Activated CD4-positive, alpha-beta T cell treated with anti-CD3 and anti-CD28 coated beads, Interleukin-2, amount 50 U/mL, for 24 hours (primary cell): Measurements from ENCODE around the gene PDE2A.
A peak's percentile ranks its signal among the peaks of the same experiment; 100 is the strongest.

Source experiments
- DNase-seq, 2 donors: peaks; one replicate each; pipeline ENCODE4 v3.0.0-alpha.2; 2020; ENCODE audit warnings: low read depth in 1 of 2, low spot score in 1 of 2

PDE2A gene

GRCh38 chr11:72658989-72659640 lies 15.1 kb downstream of the PDE2A start:
- no peak for DNase-seq

DNA sequence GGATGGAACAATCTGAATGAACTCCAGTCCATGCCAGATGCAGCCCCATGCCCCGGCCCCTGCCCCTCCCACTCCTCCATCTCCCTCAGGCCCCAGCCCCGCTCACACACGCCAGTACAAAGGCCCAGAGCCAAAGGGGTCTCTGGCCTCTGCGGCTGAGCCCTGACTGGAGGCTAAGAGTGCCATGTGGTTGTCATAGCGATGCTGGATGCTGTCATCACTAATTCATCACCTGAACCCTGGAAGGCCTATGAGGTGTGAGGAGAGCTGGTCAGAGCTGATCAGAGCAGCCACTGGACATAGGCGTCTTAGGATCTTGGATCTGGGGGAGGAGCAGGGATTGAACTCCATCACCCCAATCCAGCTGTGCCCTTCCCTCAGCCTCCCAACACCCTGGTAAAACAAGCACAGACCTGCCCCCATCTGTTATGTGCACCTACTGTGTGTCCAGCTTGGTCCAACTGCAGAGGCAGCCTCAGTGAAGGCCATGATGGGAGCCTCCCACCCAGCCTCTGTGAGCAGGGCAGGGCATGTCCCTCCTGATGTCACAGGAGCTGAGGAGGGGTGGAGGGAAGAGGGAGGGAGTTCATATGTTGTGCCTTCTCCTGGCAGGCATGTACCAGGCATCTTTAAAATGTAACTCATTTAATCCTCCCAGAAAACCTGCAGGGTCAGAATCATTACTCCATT lies 16.7 kb downstream of the PDE2A start:
- DNase-seq = no peak

GRCh38 chr11:72655896-72656464 lies 18.2 kb downstream of the PDE2A start:
- DNase-seq = no peak

DNA sequence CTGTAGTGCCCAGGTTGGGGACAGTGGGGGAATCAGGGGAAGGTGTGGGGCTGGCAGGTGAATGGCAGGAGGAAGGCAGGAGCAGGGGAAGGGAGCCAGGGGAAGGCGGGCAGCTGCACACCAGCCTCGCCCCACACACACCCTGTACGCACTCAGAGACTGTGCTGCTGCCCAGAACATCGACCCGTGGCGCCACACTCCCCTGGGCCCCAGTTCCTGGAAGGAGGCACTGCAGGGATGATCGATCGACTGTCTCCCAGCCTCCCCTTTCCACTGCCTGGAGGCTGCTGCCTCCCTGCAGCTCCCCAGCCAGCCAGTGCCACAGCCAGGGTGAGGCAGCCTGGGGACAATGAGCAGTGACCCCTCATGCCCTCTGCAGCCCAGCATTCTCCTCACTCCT lies 19.2 kb downstream of the PDE2A start:
- DNase-seq = no peak

- no peak for DNase-seq
These were observed 20.6 kb downstream of the PDE2A start for GRCh38 chr11:72653649-72654048.

- DNase-seq = no peak
These were observed 21.2 kb downstream of the PDE2A start for GRCh38 chr11:72652873-72653630.

GRCh38 chr11:72652133-72652532 lies 22.1 kb downstream of the PDE2A start:
- DNase-seq = no peak

DNA sequence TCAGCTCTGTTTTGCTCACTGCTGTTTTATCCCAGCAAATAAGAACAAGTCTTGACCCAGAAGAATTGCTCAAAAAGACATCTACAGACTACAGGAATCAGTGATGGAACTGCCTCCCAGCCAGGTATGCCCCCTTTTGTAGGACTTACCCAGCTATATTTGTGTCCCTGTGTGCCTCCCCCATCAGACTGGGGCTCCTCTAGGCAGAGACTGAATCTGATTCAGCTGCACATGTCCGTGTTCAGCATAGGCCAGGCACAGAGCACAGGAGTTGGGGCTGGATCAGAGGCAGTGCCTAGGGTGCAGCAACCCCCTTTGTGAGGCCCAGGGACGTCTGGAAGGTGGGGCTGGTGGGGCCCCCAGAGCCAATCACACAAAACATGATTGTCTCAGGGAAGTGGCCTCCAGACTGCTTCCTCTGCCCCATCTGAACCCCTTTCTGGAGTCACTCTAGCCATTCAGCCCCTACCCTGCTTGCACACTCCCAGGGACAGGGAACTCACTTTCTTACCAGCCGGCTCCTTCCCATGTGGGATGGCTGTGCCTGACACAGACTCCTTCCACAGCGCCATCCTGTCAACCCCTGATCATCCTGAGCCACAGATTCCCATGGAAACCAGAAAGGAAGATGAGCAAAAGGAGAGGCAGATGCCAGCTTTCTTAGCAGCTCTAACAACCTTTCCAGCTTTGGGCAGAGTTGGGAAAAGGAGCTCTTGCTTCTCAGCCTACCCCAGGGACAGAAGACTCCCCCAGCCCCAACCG lies 24.8 kb downstream of the PDE2A start:
- no peak for DNase-seq

- no peak for DNase-seq
These were observed 25.7 kb downstream of the PDE2A start for GRCh38 chr11:72648384-72649136.

GRCh38 chr11:72647882-72648281 lies 26.3 kb downstream of the PDE2A start:
- no peak for DNase-seq

DNA sequence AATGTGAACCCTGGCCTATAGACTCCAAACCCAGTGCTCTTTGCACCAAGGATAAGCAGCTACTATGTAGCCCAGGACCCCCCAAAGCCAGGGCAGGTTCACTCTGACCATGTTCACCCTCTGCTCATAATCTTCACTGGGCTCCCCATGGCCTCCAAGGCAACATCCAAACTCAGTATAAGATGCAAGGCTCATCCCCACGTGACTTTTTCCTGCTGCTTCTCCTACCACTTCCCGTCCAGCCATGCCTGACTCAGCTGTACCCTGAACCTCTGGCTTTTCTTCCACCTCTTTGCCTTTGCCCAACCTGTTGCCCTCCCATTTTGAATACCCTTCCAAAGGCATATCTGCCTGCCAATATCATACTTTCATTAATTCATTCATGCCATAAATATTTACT lies 27.8 kb downstream of the PDE2A start:
- DNase-seq = no peak

DNA sequence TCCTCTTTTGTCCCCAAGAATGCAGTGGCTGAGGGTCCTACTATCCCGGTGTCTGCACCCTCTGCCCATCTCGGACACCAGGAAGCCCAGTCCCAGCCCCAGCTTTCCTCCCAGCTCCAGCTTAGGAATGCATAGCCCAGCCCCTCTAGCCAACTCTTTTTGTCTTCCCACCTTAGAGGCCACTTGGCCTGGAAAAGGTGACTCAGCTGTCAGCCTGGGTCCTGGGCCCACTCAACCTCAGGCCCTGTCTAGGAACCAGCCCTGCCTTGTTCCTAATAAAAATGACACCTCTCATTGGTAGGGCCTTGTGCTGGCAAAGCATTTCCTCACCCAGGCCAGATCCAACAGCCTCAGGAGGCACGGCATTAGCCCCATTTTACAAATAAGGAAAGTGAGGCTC lies 28.2 kb downstream of the PDE2A start:
- DNase-seq = no peak

DNA sequence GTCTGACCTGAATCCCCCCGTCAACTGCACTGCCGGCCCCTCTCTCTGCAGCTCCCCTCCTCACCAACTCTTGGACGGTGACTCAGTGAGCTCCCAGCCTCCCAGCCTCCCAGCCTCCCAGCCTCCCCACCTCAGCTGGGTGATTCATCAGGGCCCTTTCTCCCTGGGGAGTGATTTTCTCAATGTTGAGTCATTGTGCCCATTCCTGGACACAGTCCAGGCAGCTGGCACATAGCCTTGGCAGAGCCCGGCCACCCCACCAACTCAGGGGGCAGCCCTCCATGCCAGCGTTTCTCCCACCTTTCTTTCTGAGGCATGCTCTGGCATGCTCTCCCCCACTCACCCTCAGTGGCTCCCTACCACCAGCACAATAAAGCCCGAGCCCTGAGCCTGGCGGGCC lies 30.7 kb downstream of the PDE2A start:
- no peak for DNase-seq

GRCh38 chr11:72642884-72643522 lies 31.2 kb downstream of the PDE2A start:
- peak; percentile 33 to 59 for DNase-seq

- no peak for DNase-seq
These were observed 32.0 kb downstream of the PDE2A start for GRCh38 chr11:72642043-72642883.

GRCh38 chr11:72641522-72642042 lies 32.6 kb downstream of the PDE2A start:
- no peak for DNase-seq

DNA sequence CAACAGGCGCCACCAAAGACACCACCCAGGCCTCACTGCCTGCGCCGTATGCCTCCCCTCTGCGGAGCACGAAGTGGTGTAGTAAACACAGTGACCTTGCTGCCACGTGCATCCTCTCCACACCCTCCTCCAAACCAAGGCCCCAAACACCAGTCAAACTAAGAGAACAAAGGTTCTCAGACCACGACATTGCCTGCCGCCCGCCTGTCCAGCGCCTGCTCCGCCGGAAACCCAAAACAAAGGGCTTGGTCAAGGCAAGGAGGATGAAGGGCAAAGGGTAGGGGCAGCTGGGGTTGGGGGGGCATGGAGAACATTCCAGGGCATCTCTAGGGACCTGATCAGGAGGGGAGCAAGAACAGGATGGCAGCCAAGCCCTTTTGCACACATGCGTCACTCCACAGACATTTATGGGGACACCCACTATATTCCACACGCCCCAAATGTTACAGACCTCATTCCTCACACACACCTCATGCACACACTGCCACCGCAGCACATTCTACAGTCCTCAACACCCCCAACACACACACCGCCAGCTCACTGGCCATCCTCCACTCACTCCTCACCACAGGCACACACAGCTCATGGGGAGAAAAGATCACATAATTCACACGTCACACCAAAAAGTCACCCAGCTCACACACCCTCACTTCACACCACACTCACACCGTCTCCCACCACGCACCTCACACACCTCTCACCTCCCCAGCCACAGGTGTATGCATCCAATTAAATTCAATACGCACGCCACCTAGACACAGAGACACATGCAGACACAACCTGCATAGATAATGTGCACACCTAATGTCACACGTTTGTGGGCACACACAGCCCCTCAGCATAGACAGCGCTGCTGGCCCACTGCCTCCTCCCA lies 34.5 kb downstream of the PDE2A start:
- no peak for DNase-seq

DNA sequence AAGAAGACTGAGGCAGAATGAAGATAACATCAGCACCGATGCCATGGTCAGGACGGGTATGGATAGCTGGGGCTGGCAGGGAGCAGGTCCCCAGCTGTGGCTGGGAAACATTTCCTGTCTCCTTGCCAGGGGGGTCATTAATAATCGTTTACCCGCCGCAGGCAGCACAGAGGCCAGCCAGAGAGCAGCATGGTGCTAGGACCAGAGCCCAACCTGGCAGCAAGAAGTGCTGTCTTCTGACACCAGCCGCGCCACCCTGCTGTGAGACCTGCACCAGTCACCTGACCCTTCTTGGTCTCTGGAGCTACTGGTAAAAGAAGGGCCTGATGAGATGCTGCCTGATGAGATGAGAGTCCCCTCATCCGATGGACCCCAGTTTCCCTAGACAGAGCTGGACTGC lies 36.3 kb downstream of the PDE2A start:
- no peak for DNase-seq
